Thoracic aorta (tissue), 2 donors: ENCODE measurements around the gene ADAMTS13. TPM values are rescaled to one million over a fixed set of nuclear protein-coding genes. Genes with fewer than 3 reads are reported as not detected.
"Not testable (repeated sequence)": the region's sequence is repeated elsewhere in the genome, so short reads cannot be mapped to it uniquely, and the experiment has no call there.

Experiments
- ATAC-seq: fragments of 150-250 bp; one replicate; pipeline ENCODE4 v1.8.0; 2017; ENCODE audit warnings: low read depth; ENCODE audit not compliant: insufficient number of reproducible peaks, low FRiP score
- DNase-seq: peaks from one replicate; pipeline ENCODE4 v3.0.0-alpha.2; 2020; ENCODE audit warnings: low spot score
- H3K27ac ChIP-seq, 2 donors: fragments of 200-600 bp; sonication (generic); 1 replicate in 1 of 2; 2 replicates in 1 of 2; pipeline ENCODE4 v1.5.1; 2016; ENCODE audit warnings: mild to moderate bottlenecking in 2 of 2, moderate library complexity in 2 of 2
- H3K27me3 ChIP-seq: fragments of 200-600 bp; sonication (generic); replicated peaks from 2 replicates; pipeline ENCODE4 v1.6.0; 2016; ENCODE audit warnings: mild to moderate bottlenecking; ENCODE audit not compliant: insufficient read depth
- H3K36me3 ChIP-seq: fragments of 200-600 bp; sonication (generic); one replicate; pipeline ENCODE4 v1.5.1; 2016
- H3K4me1 ChIP-seq, 2 donors: fragments of 200-600 bp; sonication (generic); 1 replicate in 1 of 2; 2 replicates in 1 of 2; pipeline versions ENCODE4 v1.5.1 to v1.6.0; 2016; ENCODE audit warnings: low read depth in 2 of 2, mild to moderate bottlenecking in 1 of 2; ENCODE audit not compliant: control insufficient read depth in 1 of 2
- H3K4me3 ChIP-seq: fragments of 200-600 bp; sonication (generic); 2 replicates; pipeline ENCODE4 v1.5.1; 2016; ENCODE audit warnings: mild to moderate bottlenecking
- H3K9me3 ChIP-seq: fragments of 200-600 bp; sonication (generic); 2 replicates; pipeline ENCODE4 v1.5.1; 2016
- total RNA-seq, 2 donors: library from RNA; depleted of rRNA; stranded (reverse); fragments of >200 nt; gene quantifications; one replicate each; pipeline versions ENCODE4 v1.1.0 to v1.2.3, GENCODE V29; 2016
- TF ChIP-seq, protein P1 (sequence below): fragments of 200-600 bp; sonication (generic); IDR thresholded peaks from one replicate; pipeline ENCODE4 v1.5.1; 2019; ENCODE audit warnings: antibody characterized with exemption

The ADAMTS13 gene
- 1 to 10 TPM; 1.3 to 6.0 TPM for total RNA-seq

DNA sequence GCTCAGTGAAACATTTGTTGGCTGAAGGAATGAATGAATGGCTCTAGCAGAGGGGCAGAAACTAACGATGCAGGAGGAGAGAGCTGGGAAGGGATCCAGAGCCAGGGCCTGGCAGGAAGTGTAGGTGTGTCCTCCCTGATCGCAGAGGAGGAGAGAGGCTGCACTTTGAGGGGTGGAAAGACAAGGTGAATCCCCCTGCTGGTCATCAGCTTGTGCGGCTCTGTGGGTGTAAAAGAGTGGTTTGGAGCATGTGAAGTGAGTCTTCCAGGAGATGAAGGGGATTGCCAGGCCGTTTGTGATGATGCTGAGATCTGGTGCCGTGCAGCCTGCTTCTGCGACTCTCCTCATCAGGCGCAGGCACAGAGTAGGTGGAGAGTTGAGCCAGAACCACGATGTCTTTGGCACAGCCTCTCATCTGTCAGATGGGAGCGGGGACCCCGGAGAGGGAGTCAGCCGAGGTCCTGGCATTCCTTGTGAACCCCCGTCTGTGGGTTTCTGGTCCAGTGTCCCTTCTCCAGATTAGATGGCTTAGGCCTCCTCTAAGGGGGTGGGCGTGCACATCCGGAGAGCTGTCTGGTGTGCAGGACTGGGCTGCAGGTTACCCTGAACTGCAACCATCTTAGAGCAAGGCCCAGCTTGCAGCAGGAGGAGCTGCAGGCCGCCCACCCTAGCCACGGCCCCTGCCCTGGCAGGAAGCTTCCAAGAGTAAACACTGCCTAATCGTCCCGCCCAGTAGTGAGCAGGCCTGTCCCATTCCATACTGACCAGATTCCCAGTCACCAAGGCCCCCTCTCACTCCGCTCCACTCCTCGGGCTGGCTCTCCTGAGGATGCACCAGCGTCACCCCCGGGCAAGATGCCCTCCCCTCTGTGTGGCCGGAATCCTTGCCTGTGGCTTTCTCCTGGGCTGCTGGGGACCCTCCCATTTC, at the start of gene ADAMTS13:
Gene ADAMTS13, plus strand, starts transcription at position 753 of the 928 bp plus-strand sequence. Its CDS starts 77 bp downstream, at position 830.
- TF ChIP-seq, protein P1, sequence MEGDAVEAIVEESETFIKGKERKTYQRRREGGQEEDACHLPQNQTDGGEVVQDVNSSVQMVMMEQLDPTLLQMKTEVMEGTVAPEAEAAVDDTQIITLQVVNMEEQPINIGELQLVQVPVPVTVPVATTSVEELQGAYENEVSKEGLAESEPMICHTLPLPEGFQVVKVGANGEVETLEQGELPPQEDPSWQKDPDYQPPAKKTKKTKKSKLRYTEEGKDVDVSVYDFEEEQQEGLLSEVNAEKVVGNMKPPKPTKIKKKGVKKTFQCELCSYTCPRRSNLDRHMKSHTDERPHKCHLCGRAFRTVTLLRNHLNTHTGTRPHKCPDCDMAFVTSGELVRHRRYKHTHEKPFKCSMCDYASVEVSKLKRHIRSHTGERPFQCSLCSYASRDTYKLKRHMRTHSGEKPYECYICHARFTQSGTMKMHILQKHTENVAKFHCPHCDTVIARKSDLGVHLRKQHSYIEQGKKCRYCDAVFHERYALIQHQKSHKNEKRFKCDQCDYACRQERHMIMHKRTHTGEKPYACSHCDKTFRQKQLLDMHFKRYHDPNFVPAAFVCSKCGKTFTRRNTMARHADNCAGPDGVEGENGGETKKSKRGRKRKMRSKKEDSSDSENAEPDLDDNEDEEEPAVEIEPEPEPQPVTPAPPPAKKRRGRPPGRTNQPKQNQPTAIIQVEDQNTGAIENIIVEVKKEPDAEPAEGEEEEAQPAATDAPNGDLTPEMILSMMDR: no peak
- Histone ChIP-seq H3K27me3 (no peaks in the 10 kb centered on the region), H3K27ac (no peak within 1 kb of the TSS), H3K4me3 (no peak within 1 kb of the TSS), H3K4me1 (peaks cover 3 to 7% of the 10 kb centered on the region in 2 donors), H3K36me3 (no peaks in the 10 kb centered on the region), H3K9me3 (no peaks in the 10 kb centered on the region)
- DNase-seq (no peak), ATAC-seq (no peak)

DNA sequence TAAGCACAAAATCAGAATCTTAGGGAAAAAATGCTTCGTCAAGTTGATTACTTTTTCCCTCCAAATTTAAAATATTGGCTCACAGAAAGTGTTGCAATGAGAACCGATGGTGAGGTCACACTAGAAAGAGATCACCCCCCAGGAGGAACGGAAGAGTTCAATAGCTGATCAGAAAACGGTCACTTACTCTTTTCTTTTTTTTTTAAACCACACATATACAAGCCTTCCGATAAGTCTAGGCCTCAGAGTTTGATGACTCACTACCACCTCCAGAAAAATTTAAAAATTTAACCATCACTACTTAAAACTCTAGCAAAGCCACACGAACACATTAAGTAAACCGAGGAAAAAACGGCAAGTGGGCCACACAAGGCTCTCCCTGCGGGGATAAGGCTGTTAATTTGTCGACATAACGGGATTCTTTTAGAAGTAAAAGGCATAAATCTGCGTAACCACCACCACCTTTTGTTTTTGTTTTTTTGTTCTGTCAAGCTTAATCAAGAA, 47.5 kb upstream of the ADAMTS13 start:
- no peak for DNase-seq
- no peaks in the 10 kb centered on the region for H3K9me3 ChIP-seq
- peak overlapping the region; percentile 92 for H3K4me3 ChIP-seq
- H3K27me3 ChIP-seq: no peaks in the 10 kb centered on the region
- peak overlapping the region; percentile 90 to 95 for H3K27ac ChIP-seq
- H3K36me3 ChIP-seq: peaks cover 4% of the 10 kb centered on the region
- TF ChIP-seq, protein P1: no peak
- ATAC-seq: no peak
- peaks cover 33 to 56% of the 10 kb centered on the region in 2 donors for H3K4me1 ChIP-seq

DNA sequence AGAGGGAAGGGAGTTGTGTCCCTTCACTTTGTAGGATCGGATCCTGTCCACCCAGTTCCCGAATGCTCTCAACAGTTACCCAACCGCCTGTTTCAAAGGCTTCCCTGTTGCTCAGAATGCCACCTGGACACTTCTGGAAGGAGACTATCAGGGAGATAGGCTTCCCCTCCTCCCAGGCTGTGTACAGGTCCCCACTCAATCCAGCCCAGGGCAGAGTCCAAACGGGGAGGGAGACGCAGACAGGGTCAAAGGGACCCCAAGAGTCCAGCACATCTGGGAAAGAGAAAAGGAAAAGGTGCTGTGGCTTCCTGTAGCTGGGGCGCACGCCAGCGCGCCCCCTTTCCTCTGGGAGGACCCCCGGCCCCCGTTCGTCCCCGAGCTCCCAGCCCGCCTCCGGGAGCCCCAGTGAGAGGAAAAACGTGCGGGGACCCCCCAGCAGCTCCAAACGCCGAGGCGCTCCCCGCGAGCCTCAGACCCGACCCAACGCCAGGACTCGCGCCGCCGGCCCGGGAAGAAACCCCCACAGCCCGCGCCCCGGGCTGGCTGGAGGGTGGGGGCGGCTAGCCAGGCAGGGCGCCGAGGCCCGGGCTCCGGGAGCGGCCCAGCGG, 46.9 kb upstream of the ADAMTS13 start:
- peak overlapping the region; percentile 92 for H3K4me3 ChIP-seq
- no peaks in the 10 kb centered on the region for H3K9me3 ChIP-seq
- no peaks in the 10 kb centered on the region for H3K27me3 ChIP-seq
- TF ChIP-seq, protein P1: no peak
- DNase-seq (no peak), ATAC-seq (no peak)
- peak overlapping the region; percentile 90 to 95 for H3K27ac ChIP-seq
- H3K36me3 ChIP-seq: peaks cover 4% of the 10 kb centered on the region
- peaks cover 33 to 50% of the 10 kb centered on the region in 2 donors for H3K4me1 ChIP-seq

DNA sequence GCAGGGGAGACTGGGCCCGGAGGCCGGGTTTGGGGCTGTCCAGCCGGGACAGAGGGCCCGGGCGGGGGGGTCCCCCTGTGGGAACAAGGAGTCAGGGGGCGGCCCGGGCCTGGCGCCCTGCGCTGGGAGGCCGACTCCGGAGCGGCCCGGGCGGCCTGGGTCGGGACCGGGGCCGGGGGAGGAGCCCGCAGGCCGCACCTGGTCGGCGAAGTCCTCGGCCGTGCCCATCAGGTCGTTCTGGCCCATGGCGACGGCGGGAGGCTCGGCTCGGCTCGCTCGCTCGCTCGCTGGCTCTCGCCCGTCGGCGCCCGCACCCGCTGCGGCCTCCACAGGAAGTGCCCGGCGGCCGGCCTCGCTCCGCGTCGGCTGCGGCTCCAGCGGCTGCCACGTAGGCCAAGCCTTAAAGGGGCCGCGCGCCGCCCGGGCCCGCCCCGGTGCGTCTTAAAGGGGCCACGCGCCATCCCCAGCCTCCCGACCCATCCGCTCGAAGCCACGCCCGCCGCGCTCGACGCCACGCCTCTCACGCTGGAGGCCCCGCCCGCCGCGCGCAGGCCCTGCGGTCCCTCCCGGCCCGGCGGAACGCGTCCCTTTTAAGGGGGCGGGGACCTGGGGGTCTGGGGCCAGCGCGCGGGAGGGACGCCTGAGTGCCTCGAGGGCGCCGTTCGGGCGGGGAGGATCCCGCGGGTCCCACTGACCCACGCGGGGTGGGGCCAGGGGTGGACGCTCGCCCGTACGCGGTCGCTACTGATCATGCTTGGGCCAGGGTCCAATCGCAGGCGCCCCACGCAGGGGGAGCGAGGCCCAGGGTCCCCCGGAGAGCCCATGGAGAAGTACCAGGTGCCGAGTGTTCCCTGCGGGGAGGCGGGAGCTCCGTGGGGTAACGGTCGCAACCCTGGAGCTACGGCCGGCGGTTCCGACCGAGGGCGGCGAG, 46.2 kb upstream of the ADAMTS13 start, which contains the start of the genes STKLD1 and SURF4:
Gene STKLD1, plus strand, starts transcription at position 643 of the 931 bp plus-strand sequence. Its CDS starts 108 bp downstream, at position 751.
Gene SURF4, minus strand, starts transcription at position 337 of the 931 bp plus-strand sequence. Its CDS starts 91 bp downstream, at position 246.
- no peaks in the 10 kb centered on the region for H3K27me3 ChIP-seq
- H3K4me1 ChIP-seq: peaks cover 33 to 42% of the 10 kb centered on the region in 2 donors
- H3K4me3 ChIP-seq: peak within 1 kb of the TSS; percentile 92
- peak; percentile 85 for DNase-seq
- peaks cover 4% of the 10 kb centered on the region for H3K36me3 ChIP-seq
- TF ChIP-seq, protein P1: peak; percentile 12
- H3K9me3 ChIP-seq: no peaks in the 10 kb centered on the region
- peak within 1 kb of the TSS; percentile 90 to 95 for H3K27ac ChIP-seq
- ATAC-seq: peak; percentile 91

DNA sequence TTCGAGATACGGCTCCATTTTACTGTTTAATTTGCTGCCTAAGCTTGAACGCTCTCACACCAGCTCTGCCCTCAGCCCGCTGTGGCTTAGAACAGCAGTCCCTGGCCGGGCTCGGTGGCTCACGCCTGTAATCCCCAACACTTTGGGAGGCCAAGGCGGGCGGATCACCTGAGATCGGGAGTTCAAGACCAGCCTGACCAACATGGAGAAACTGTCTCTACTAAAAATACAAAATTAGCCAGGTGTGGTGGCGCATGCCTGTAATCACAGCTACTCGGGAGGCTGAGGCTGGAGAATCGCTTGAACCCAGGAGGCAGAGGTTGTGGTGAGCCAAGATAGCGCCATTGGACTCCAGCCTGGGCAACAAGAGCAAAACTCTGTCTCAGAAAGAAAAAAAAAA, 44.9 kb upstream of the ADAMTS13 start:
- not testable (repeated sequence) for H3K36me3 ChIP-seq, ATAC-seq, H3K9me3 ChIP-seq, H3K4me3 ChIP-seq, H3K27me3 ChIP-seq, DNase-seq, H3K27ac ChIP-seq
- peaks cover 23 to 29% of the 10 kb centered on the region in 2 donors for H3K4me1 ChIP-seq
